Lower leg skin (tissue), 3 donors: ENCODE data around the gene ZNF410.

Experiments used
- CTCF ChIP-seq, 3 donors: fragments of 450-650 bp; IDR thresholded peaks; one replicate each; pipeline ENCODE4 v1.5.1; 2016; ENCODE audit warnings: antibody characterized with exemption in 3 of 3, mild to moderate bottlenecking in 3 of 3, moderate library complexity in 2 of 3
- POLR2A ChIP-seq, 2 donors: fragments of 450-650 bp; IDR thresholded peaks; one replicate each; pipeline ENCODE4 v1.6.1; 2016 to 2017; ENCODE audit warnings: antibody characterized with exemption in 2 of 2, mild to moderate bottlenecking in 1 of 2, moderate library complexity in 1 of 2

GRCh38 chr14:73977896-73978295, 91.2 kb downstream of the ZNF410 start:
- no peak for TF ChIP-seq CTCF (IDR thresholded peaks at IDR 0.05)
- TF ChIP-seq POLR2A (IDR thresholded peaks at IDR 0.05) = no peak
